Measurements from ENCODE around the gene NACC2. TPM values are rescaled to one million over a fixed set of nuclear protein-coding genes. Genes with fewer than 3 reads are reported as not detected.

The NACC2 gene, protein sequence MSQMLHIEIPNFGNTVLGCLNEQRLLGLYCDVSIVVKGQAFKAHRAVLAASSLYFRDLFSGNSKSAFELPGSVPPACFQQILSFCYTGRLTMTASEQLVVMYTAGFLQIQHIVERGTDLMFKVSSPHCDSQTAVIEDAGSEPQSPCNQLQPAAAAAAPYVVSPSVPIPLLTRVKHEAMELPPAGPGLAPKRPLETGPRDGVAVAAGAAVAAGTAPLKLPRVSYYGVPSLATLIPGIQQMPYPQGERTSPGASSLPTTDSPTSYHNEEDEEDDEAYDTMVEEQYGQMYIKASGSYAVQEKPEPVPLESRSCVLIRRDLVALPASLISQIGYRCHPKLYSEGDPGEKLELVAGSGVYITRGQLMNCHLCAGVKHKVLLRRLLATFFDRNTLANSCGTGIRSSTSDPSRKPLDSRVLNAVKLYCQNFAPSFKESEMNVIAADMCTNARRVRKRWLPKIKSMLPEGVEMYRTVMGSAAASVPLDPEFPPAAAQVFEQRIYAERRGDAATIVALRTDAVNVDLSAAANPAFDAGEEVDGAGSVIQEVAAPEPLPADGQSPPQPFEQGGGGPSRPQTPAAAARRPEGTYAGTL
- 36.0 TPM for total RNA-seq

GRCh38 chr9:136095070-136096058 is at the start of gene NACC2:
TSS of gene NACC2 (minus strand) at chr9:136095289. CDS start at chr9:136050521, 44,768 bp downstream.
- DNase-seq (ENCODE audit: low spot score) = no peak

GRCh38 chr9:136144450-136144849 is 49.4 kb upstream of the NACC2 start:
- no peak for DNase-seq (ENCODE audit: low spot score)

DNA sequence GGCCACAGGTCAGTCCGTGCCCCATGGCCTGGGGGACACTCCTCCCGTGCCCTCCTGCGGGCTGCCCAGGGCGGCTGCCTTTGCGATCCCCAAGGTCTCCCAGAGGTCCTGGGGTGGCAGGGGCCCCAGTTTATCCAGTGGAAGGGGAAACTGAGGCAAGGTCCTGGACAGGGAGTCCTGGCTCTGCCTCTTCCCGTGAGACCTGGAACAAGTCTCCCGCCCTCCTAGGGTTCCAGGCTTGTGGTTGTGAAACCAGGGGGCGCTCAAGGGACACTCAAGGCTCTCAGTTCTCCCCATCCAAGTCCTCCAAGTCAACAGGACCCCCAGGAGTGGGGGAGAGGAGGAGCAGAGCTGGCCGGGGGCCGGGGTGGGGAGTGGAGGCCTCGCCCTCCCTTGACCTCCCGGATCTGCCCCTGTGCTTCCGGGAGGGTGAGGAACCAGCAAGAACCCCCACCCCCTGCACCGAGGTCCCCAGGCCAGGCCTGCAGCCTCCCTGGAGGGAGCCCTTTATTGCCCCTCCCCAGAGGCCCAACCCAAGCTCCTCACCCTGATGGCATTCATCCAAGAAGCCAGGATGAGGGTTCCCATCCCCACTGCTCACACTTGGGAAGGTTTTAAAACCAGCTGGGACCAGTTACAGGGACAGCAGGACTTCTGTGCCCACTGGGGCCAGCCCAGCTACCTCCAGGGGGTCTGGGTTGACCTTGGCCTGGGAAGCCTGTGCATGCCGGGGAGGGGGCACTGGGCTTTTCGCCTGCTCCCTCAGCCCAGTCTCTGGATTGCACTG is 48.3 kb upstream of the NACC2 start:
- DNase-seq (ENCODE audit: low spot score) = no peak

GRCh38 chr9:136142859-136143214 is 47.7 kb upstream of the NACC2 start:
- DNase-seq (ENCODE audit: low spot score) = no peak

GRCh38 chr9:136142414-136142796 is 47.3 kb upstream of the NACC2 start:
- DNase-seq (ENCODE audit: low spot score) = no peak

DNA sequence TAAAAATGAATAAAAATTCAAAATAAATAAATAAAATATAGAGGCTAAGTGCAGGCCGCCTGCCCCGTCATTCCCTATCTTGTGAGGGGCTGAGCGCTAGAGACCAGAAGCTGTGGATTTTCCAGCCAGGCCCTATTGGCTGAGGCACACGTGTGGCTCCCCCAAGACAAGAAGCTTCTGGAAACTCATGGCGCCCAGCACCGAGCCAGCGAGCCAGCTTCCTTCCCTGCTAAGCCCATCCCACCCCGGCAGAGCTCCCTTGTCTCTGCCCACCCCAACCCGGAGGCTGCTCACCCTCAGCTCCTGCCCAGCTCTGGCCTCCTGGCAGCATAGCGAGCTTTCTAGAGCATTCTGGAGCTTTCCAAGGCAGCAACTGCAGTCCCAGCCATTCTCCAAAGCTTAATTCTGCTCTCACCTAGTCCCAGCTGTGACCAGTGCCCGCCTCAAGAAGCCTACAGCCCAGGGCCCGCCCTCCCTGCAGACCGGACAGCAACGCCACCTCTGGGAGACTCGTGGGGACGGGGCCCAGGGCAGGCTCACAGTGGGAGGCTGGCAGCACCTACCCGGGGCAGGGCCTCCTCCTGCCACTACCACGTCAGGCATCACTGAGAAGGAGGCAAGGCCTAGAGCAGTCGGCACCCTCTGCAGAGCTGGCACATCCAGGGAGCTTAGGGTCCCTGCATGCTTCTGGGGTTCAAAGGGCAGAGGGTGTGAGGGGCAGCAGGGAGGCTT is 46.8 kb upstream of the NACC2 start:
- no peak for DNase-seq (ENCODE audit: low spot score)

DNA sequence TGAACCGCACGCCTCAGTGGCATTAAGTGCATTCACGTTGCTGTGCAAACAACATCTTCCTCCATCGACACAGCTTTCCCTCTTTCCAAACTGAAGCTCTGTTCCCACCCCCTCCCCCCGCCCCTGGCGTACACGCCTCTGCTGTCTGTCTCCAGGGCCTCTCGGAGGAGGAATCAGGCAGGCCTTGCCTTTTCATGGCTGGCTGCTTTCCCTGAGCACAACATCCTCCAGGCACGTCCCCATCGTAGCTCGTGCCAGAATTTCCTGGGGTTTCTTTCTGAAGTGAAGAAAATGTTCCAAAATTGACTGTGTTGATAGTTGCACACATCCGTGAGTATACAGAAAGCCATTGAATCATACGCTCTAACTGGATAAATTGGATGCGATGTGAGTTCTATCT is 45.9 kb upstream of the NACC2 start:
- no peak for DNase-seq (ENCODE audit: low spot score)

GRCh38 chr9:136140046-136140445 is 45.0 kb upstream of the NACC2 start:
- no peak for DNase-seq (ENCODE audit: low spot score)

DNA sequence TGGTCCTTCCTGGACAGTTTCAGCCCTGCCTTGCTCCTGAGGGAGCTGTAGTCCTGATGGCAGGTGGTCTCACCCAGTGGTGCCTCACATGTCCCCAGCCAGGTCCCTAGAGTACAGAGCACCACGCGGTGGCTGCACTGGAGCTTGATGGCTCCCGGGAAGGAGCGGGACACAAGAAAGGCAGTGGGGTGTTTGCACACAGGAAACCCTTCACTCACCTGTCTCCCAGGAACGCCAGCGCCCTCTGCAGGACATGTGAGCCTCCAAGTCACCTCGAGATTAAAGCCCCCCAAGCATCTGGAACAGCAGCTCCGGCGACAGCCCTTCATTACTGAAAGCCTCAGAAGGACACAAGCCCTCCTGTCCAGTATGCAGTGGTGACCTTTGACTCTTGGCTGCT is 43.5 kb upstream of the NACC2 start:
- no peak for DNase-seq (ENCODE audit: low spot score)

DNA sequence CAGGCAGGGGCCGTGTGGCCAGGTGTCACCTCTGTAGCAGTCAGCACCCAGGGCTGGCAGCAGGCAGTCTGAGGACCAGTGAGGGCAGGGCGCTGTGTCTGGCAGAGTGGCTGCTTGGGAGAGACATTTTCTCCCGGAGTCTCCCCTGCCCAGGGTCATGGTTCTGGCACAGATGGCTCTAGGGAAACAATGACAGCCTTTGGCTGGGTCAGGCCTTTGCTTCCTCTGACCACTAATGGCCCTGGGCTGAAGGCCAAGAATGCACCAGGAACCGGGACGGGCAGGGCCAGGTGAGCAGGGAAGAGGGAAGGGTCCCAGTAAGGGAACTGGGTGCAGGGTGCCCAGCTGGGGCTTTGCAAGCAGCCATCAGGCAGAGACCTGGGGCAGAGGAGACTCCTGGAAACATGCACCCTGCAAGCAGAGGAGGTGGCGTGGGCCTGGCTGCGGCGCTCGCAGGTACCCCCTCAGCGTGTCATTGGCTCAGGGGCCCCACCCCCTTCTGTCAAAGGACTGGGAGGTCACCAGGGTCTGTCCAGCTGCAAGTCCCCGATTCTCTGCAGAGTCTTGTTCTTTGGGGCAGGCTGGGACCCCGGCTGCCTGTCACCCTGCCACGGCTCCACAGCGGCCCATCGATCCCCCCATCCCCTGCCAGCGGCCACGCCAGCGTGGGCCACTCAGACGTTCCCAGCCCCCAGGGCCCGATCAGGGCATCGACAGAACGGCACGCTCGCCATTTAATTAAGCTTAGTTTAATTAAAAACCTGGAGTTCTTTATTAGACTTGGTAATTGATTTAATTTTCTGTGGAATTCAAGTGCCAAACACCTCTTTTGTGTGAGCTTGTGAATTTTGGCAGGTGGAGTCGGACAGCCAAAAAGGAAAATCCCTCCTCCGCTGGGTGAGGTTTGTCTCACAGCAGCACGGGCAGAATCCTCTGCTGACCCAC is 42.5 kb upstream of the NACC2 start:
- no peak for DNase-seq (ENCODE audit: low spot score)

GRCh38 chr9:136136127-136136925 is 41.2 kb upstream of the NACC2 start:
- DNase-seq (ENCODE audit: low spot score) = no peak

DNA sequence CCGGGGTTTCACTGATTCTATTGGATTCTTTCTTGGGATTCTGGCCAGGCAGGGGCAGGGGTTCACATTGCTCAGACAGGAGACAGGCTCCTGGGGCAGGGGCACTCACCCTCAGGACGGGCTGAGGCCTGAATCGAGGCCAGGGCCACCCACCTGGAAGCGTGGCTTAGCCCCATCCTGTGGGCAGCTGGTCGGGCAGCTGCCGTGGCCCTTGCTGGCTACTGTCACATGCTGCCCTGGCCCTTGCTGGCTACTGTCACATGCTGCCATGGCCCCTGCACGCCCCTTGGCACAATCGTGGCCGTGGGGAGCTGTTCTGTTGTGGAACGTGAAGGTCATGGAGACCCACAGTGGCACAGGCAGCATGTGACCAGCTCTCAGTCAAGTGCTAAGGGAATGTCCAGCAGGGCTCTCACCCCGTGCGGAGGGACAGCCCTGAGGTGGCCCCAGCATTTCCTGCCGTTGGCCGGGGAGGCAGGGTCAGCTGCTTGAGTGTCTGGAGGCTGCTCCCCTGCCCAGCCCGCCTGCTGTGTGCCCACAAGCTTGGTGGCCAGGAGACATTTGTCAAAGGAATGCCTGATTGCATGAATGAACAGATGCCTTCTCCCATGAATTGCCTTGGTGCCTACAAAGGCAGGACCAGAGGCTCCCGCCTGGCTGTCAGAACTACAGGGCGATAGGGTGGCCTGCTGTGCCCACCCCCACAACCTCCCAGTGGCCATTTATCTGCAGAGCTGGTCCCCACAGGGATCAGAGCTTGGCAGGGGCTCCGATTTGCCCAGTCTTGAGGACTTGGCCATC is 40.4 kb upstream of the NACC2 start:
- DNase-seq (ENCODE audit: low spot score) = no peak

GRCh38 chr9:136133959-136134484 is 38.9 kb upstream of the NACC2 start:
- DNase-seq (ENCODE audit: low spot score) = no peak

DNA sequence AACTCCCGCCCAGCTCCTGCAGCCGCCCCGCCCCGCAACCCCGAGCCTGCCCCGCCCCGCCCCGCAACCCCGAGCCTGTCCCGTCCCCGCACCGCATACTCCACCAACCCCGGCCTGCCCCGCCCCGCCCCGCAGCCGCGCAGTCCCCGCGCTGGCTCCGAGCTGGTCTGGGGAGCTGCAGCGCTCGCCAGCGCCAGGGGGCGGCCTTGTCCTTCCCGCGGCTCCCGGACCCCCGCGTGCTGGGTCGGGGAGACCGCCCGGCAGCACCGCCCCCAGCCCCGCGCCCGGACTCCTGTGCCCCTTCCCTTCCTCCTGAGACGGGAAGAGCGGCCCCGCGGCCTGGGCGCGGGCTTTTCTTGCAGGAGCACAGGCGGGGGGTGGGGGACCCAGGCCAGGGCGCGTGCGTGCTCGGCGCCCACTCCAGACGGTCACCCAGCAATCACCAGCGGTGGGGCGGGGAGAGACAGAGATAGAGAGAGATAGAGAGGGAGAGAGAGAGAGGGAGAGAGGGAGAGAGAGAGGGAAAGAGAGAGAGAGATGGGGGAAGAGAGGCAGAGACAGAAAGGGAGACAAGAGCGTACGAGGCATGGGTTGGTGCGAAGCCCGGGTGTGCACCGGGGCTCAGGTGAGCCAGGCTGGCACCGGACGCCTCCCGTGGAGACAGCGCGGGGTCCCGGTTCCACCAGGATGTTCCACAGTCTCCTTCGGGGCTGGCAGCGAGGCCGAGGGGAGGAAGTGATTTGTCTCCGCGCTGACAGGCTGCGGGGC is 38.3 kb upstream of the NACC2 start:
- DNase-seq (ENCODE audit: low spot score) = no peak

DNA sequence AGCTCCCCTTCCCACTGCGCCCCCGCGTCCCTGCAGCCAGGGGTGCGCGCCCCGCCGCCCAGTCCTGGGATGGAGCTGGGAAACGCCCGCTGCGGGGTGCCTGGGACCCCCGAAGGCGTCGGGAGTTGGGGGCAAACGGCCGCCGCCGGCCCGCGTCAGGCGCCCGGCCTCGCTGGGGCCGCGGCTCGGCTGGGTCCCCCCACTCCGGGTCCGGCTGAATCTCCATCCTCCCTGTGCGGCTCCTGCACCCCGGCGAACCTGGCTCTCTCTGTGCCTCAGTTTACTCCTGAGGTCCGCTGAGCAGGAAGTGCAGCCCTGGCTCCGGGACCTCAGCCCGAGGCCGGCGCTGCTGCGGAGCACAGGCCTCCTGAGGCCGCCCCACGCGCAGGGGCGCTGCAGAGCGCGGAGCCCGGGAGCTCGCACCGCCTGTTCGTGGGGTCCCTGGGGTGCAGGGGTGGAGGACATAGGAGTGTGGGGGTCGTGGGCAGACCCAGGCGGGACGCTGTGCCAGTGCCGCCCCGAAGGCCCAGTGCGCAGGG is 37.5 kb upstream of the NACC2 start:
- no peak for DNase-seq (ENCODE audit: low spot score)

GRCh38 chr9:136131629-136132511 is 36.8 kb upstream of the NACC2 start:
- DNase-seq (ENCODE audit: low spot score) = no peak

All from ureter (tissue), 1 donor.